Esophagus squamous epithelium (tissue), 5 donors: ENCODE results near the gene IL26. TPM values are rescaled to one million over a fixed set of nuclear protein-coding genes. Genes with fewer than 3 reads are reported as not detected.

Source experiments
- DNase-seq: peaks from one replicate; lab custom pipeline; 2025; lab: John Stamatoyannopoulos, UW
- H3K27ac ChIP-seq, 4 donors: fragments of 200-600 bp; sonication (generic); one replicate each; pipeline ENCODE4 v1.5.1; 2016 to 2019; ENCODE audit warnings: mild to moderate bottlenecking in 1 of 4
- H3K27me3 ChIP-seq, 4 donors: fragments of 200-600 bp; sonication (generic); 1 replicate in 3 of 4; 2 replicates in 1 of 4; pipeline versions ENCODE4 v1.5.1 to v1.6.0; 2017 to 2021; ENCODE audit warnings: antibody characterized with exemption in 1 of 4
- H3K36me3 ChIP-seq, 3 donors: fragments of 200-600 bp; sonication (generic); one replicate each; pipeline ENCODE4 v1.5.1; 2016 to 2019
- H3K4me1 ChIP-seq, 3 donors: fragments of 200-600 bp; sonication (generic); one replicate each; pipeline ENCODE4 v1.5.1; 2017 to 2019
- H3K4me3 ChIP-seq, 4 donors: fragments of 200-600 bp; sonication (generic); 1 replicate in 3 of 4; 2 replicates in 1 of 4; pipeline ENCODE4 v1.5.1; 2016 to 2019; ENCODE audit warnings: mild to moderate bottlenecking in 2 of 4, moderate library complexity in 1 of 4
- H3K9me3 ChIP-seq, 3 donors: fragments of 200-600 bp; sonication (generic); one replicate each; pipeline ENCODE4 v1.5.1; 2016 to 2019
- CTCF ChIP-seq, 6 experiments: fragments of 450-650 bp in 4 of 6; fragments of 200-600 bp in 2 of 6; sonication (generic) in 2 of 6; IDR thresholded peaks; one replicate each; pipeline ENCODE4 v1.5.1; 2016 to 2019; ENCODE audit warnings: antibody characterized with exemption in 6 of 6, mild to moderate bottlenecking in 4 of 6, moderate library complexity in 4 of 6
- POLR2A ChIP-seq, 4 donors: fragments of 450-650 bp; IDR thresholded peaks; one replicate each; pipeline ENCODE4 v1.6.1; 2017; ENCODE audit warnings: antibody characterized with exemption in 4 of 4, mild to moderate bottlenecking in 4 of 4, moderate library complexity in 3 of 4
- WGBS, 2 donors: methylation state at CpG; one replicate each; pipeline ENCODE4 v1.1.5; 2018; 5-methylcytosine and 5-hydroxymethylcytosine counted together
- intact Hi-C: fragments of 100-400 bp; cut with DNase I; formaldehyde crosslinking; loops from one replicate; pipeline ENCODE4 v1.15.0; 2022
- total RNA-seq, 4 donors: library from RNA; depleted of rRNA; stranded (reverse); fragments of >200 nt; gene quantifications; one replicate each; pipeline ENCODE4 v1.1.0, GENCODE V29; 2016
- donor health status: DM: yes; HTN: yes; CAD: no.

The IL26 gene
- total RNA-seq, 4 donors from 2014 or later, result 0.38 to 1.3 TPM; not detected in 2

GRCh38 chr12:68159681-68160304 lies 65.8 kb downstream of the IL26 start, which contains the start of gene IFNG:
Gene IFNG, minus strand, starts transcription at chr12:68159740. Its CDS starts 125 bp downstream, at chr12:68159615.
- H3K27ac ChIP-seq, result peak within 1 kb of the TSS in 1 of 4 donors; percentile 22
- TF ChIP-seq CTCF (IDR thresholded peaks at IDR 0.05), result no peak
- TF ChIP-seq POLR2A (IDR thresholded peaks at IDR 0.05), result no peak
- H3K27me3 ChIP-seq, result peaks cover 0 to 8% (median 0%) of the 10 kb centered on the region in 4 donors
- H3K4me3 ChIP-seq, result no peak within 1 kb of the TSS
- H3K36me3 ChIP-seq, result no peaks in the 10 kb centered on the region
- intact Hi-C loops, result loop anchor here (10.0 kb wide), 1 partner anchor 115 kb away; no protein-coding TSS in a partner anchor
- no peak for DNase-seq
- WGBS, 2 donors, result 56 to 61% methylated on average over 5 of the region's 5 CpGs
- no peaks in the 10 kb centered on the region for H3K9me3 ChIP-seq
- peaks cover 0 to 4% (median 0%) of the 10 kb centered on the region in 3 donors for H3K4me1 ChIP-seq

- TF ChIP-seq POLR2A (IDR thresholded peaks at IDR 0.05) (no peak), CTCF (IDR thresholded peaks at IDR 0.05) (peak in 5 of 6 experiments; percentile 21 to 65 (median 44))
- intact Hi-C loops, result loop anchor here (10.0 kb wide), 1 partner anchor 114 kb away; no protein-coding TSS in a partner anchor
- WGBS, 2 donors, result 35 to 41% methylated on average over 2 of the region's 2 CpGs
- no peaks in the 10 kb centered on the region for H3K27me3 ChIP-seq
- H3K27ac ChIP-seq, result no peak overlapping the region
- DNase-seq, result no peak
- H3K9me3 ChIP-seq, result no peaks in the 10 kb centered on the region
- H3K36me3 ChIP-seq, result no peaks in the 10 kb centered on the region
- H3K4me1 ChIP-seq, result peaks cover 0 to 4% (median 0%) of the 10 kb centered on the region in 3 donors
- no peak overlapping the region for H3K4me3 ChIP-seq
Observed at GRCh38 chr12:68158432-68158831, 67.2 kb downstream of the IL26 start.

GRCh38 chr12:68157380-68157779 lies 68.2 kb downstream of the IL26 start:
- intact Hi-C loops, result loop anchor here (10.0 kb wide), 1 partner anchor 113 kb away; no protein-coding TSS in a partner anchor

GRCh38 chr12:68156636-68157035 lies 69.0 kb downstream of the IL26 start:
- Histone ChIP-seq H3K27me3 (peaks cover 0 to 3% (median 0%) of the 10 kb centered on the region in 4 donors), H3K4me1 (peaks cover 0 to 4% (median 0%) of the 10 kb centered on the region in 3 donors), H3K4me3 (no peak overlapping the region), H3K36me3 (no peaks in the 10 kb centered on the region), H3K9me3 (no peaks in the 10 kb centered on the region), H3K27ac (no peak overlapping the region)
- WGBS, 2 donors, result 45 to 55% methylated on average over 1 of the region's 1 CpG
- intact Hi-C loops, result loop anchor here (10.0 kb wide), 1 partner anchor 112 kb away; no protein-coding TSS in a partner anchor
- no peak for DNase-seq
- TF ChIP-seq CTCF (IDR thresholded peaks at IDR 0.05), result no peak
- TF ChIP-seq POLR2A (IDR thresholded peaks at IDR 0.05), result no peak

More at GRCh38 chr12:68157380-68157779, 68.2 kb downstream of the IL26 start:
- no peak overlapping the region for H3K27ac ChIP-seq
- no peak for DNase-seq
- no peak for TF ChIP-seq CTCF (IDR thresholded peaks at IDR 0.05)
- no peak for TF ChIP-seq POLR2A (IDR thresholded peaks at IDR 0.05)
- H3K27me3 ChIP-seq, result peaks cover 0 to 3% (median 0%) of the 10 kb centered on the region in 4 donors
- no peaks in the 10 kb centered on the region for H3K9me3 ChIP-seq
- H3K4me1 ChIP-seq, result peaks cover 0 to 4% (median 0%) of the 10 kb centered on the region in 3 donors
- H3K4me3 ChIP-seq, result no peak overlapping the region
- 60 to 64% methylated on average over 4 of the region's 4 CpGs for WGBS, 2 donors
- H3K36me3 ChIP-seq, result no peaks in the 10 kb centered on the region

GRCh38 chr12:68154779-68155178 lies 70.8 kb downstream of the IL26 start:
- H3K36me3 ChIP-seq, result no peaks in the 10 kb centered on the region
- 36 to 50% methylated on average over 1 of the region's 1 CpG for WGBS, 2 donors

More at GRCh38 chr12:68154779-68155178, 70.8 kb downstream of the IL26 start:
- intact Hi-C loops, result loop anchor here (10.0 kb wide), 1 partner anchor 110 kb away; no protein-coding TSS in a partner anchor
- TF ChIP-seq POLR2A (IDR thresholded peaks at IDR 0.05) (no peak), CTCF (IDR thresholded peaks at IDR 0.05) (no peak)
- Histone ChIP-seq H3K27ac (no peak overlapping the region), H3K4me1 (peaks cover 0 to 4% (median 0%) of the 10 kb centered on the region in 3 donors), H3K9me3 (no peaks in the 10 kb centered on the region), H3K27me3 (peaks cover 0 to 8% (median 0%) of the 10 kb centered on the region in 4 donors), H3K4me3 (no peak overlapping the region)
- DNase-seq, result no peak
